GM12872 (cell line): ENCODE results near the gene GREM1.

Experiments
- TF ChIP-seq, protein P1 (sequence below): IDR thresholded peaks from 3 replicates; pipeline ENCODE4 v1.5.1; 2011; ENCODE audit warnings: low read depth, mild to moderate bottlenecking, low read length, moderate library complexity; ENCODE audit not compliant: insufficient read depth

GREM1 gene

DNA sequence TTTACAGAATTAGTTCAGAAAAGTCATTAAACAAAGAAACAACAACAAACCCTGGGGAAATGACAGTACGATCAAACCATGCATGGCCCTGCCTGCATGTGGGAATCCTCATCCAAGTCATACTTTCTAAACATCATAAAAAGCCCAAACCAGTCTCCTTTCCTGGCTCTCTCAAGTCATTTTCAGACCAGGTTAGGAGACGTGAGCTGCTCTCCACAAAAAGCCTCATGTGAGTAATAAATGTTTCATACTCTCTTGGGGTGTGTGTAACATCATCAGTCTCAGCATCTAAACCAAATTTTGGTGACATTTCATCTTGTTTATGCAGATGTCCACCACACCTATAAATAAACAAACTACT, 18.9 kb downstream of the GREM1 start:
- TF ChIP-seq, protein P1, sequence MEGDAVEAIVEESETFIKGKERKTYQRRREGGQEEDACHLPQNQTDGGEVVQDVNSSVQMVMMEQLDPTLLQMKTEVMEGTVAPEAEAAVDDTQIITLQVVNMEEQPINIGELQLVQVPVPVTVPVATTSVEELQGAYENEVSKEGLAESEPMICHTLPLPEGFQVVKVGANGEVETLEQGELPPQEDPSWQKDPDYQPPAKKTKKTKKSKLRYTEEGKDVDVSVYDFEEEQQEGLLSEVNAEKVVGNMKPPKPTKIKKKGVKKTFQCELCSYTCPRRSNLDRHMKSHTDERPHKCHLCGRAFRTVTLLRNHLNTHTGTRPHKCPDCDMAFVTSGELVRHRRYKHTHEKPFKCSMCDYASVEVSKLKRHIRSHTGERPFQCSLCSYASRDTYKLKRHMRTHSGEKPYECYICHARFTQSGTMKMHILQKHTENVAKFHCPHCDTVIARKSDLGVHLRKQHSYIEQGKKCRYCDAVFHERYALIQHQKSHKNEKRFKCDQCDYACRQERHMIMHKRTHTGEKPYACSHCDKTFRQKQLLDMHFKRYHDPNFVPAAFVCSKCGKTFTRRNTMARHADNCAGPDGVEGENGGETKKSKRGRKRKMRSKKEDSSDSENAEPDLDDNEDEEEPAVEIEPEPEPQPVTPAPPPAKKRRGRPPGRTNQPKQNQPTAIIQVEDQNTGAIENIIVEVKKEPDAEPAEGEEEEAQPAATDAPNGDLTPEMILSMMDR, result no peak

DNA sequence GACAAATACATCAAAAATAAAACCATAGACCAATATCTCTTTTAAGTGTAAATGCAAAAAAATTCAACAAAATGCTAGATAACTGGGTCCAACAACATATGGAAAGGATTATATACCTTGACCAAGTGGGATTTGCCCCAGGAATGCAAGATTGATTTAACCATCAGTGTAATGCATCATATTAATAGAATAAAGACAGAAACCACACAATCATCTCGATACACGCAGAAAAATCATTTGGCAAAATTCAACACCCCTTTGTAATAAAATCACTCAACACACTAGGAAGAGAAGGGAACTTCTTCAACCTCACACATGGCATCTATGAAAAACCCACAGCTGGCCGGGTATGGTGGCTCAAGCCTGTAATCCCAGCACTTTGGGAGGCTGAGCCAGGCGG, 19.5 kb downstream of the GREM1 start:
- TF ChIP-seq, protein P1, result no peak

- TF ChIP-seq, protein P1, result no peak
Measured at GRCh38 chr15:32738666-32739065, 20.9 kb downstream of the GREM1 start.

- TF ChIP-seq, protein P1, result no peak
Measured at GRCh38 chr15:32739522-32740063, 21.8 kb downstream of the GREM1 start.

DNA sequence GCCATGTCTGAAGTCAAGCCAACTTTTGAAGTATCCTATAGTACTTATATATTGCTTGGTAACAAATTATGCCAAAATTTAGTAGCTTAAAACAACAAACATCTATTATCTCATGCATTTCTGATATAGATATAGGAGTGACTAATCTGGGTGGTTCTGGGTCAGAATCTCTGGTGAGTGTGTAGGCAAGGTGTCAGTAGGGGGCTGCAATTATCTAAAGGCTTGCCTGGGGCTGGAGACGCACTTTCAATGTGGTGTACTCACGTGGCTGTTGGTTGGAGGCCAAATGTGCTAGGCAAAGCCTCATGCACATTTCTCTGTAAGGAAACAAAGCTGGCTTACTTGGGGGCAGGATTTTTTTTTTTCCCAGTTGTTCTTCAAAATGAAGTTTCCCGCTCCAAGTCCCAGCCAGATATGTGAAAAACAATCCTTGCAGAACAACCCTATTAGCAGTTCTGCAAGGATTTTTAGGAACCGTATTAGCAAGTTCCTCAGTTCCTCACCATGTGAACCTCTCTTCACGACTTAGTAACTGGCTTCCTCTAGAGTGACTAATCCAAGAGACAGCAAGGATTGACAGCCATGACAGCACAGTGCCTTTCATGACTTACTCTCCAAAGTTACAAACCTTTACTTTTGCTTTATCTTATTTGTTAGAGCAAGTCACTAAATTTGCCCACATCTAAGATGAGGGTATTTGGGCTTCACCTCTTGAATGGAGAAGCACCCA, 25.8 kb downstream of the GREM1 start:
- TF ChIP-seq, protein P1, result no peak

GRCh38 chr15:32746116-32746857, 28.5 kb downstream of the GREM1 start:
- TF ChIP-seq, protein P1, result no peak

GRCh38 chr15:32747921-32748342, 30.1 kb downstream of the GREM1 start:
- TF ChIP-seq, protein P1, result no peak
